Neural crest cell (in vitro differentiated cells): ENCODE results near the gene NAP1L1. TPM values are rescaled to one million over a fixed set of nuclear protein-coding genes. Genes with fewer than 3 reads are reported as not detected.

Source experiments
- DNase-seq: peaks from one replicate; pipeline ENCODE4 v3.0.0; 2021; ENCODE audit warnings: low read depth, mixed read lengths, low spot score
- H3K27ac Mint-ChIP-seq: one replicate; pipeline ENCODE4 v1.8.0; 2021; ENCODE audit warnings: mild to moderate bottlenecking, mixed read lengths; ENCODE audit not compliant: unreplicated experiment
- H3K27me3 Mint-ChIP-seq: 2 replicates; pipeline ENCODE4 v1.8.0; 2021; ENCODE audit warnings: low read depth, mild to moderate bottlenecking, mixed read lengths
- H3K36me3 Mint-ChIP-seq: 2 replicates; pipeline ENCODE4 v1.8.0; 2021; ENCODE audit warnings: low read depth, mild to moderate bottlenecking, mixed read lengths
- H3K4me1 Mint-ChIP-seq: 2 replicates; pipeline ENCODE4 v1.8.0; 2021; ENCODE audit warnings: mixed read lengths
- H3K4me3 Mint-ChIP-seq: one replicate; pipeline ENCODE4 v1.8.0; 2021; ENCODE audit warnings: mild to moderate bottlenecking, mixed read lengths
- H3K9me3 Mint-ChIP-seq: 2 replicates; pipeline ENCODE4 v1.8.0; 2021; ENCODE audit warnings: mixed read lengths
- total RNA-seq: library from RNA; stranded (reverse); gene quantifications from 2 replicates; pipeline ENCODE4 v1.2.1, GENCODE V29; 2021
- TF ChIP-seq, protein P1 (sequence below): fragments of 200-600 bp; sonication (generic); conservative IDR thresholded peaks from 2 replicates; pipeline ENCODE4 v1.5.0; 2021; ENCODE audit warnings: antibody characterized with exemption, mild to moderate bottlenecking

Gene NAP1L1
- total RNA-seq, 1 donor from 2014 or later, result 1,116 TPM

DNA sequence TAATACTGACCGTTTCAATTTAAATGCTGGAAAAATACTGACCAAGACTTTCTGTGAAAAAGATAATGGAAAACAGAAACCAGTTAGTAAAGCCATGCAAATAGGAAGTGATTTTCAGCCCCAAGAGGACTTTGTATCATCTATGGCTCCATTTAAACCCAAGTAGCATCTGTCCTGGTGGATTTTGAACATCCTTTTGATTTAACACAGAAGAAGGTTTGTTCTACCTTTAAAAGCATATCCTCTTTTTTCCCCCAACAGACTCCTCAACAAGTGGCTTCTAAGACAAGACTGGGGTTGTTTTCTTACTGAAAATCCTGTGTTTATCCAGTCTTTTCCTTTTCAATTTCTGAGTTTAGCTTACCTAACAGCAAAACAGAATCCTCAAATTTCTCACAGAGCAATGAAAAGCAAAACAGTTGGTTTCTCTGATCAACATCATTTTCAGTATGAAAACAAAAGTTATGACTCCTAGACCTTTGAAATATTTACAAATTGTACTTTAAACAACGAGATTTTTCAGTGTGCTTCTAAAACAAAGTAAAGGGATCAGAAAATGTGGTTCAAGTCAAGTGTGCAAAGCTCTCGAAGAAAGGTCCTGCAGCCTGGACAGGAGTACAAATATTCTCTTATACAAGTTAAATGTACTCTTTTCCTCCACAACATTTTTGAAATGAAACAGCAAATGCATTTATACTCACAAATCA lies 55.8 kb downstream of the NAP1L1 start:
- peaks cover 56% of the 10 kb centered on the region for H3K4me1 Mint-ChIP-seq
- H3K27me3 Mint-ChIP-seq, result peaks cover 8% of the 10 kb centered on the region
- TF ChIP-seq, protein P1, sequence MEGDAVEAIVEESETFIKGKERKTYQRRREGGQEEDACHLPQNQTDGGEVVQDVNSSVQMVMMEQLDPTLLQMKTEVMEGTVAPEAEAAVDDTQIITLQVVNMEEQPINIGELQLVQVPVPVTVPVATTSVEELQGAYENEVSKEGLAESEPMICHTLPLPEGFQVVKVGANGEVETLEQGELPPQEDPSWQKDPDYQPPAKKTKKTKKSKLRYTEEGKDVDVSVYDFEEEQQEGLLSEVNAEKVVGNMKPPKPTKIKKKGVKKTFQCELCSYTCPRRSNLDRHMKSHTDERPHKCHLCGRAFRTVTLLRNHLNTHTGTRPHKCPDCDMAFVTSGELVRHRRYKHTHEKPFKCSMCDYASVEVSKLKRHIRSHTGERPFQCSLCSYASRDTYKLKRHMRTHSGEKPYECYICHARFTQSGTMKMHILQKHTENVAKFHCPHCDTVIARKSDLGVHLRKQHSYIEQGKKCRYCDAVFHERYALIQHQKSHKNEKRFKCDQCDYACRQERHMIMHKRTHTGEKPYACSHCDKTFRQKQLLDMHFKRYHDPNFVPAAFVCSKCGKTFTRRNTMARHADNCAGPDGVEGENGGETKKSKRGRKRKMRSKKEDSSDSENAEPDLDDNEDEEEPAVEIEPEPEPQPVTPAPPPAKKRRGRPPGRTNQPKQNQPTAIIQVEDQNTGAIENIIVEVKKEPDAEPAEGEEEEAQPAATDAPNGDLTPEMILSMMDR, result no peak
- DNase-seq, result no peak
- H3K4me3 Mint-ChIP-seq, result peak overlapping the region; percentile 96
- H3K27ac Mint-ChIP-seq, result peak overlapping the region; percentile 70
- peaks cover 7% of the 10 kb centered on the region for H3K36me3 Mint-ChIP-seq
- no peaks in the 10 kb centered on the region for H3K9me3 Mint-ChIP-seq

DNA sequence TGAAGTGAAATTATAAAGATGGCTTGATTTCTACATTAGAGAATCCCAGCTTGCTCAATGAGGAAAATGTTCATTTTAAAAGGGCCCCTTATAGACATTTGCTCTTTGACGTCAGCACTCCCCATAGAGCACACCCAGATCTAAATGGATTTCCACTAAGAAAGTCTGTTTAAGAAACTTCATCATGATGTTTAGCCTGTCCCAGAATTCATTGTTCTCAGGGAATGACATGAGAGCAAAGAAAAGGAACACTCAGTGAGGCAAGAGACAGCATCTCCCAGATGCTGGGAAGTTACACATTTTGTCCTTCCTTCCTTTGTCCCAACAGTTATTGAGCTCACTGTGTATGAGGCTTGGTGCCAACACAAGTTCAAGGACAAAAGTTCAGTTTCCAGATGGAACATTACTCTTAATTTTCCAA lies 57.8 kb downstream of the NAP1L1 start:
- no peak overlapping the region for H3K27ac Mint-ChIP-seq

DNA sequence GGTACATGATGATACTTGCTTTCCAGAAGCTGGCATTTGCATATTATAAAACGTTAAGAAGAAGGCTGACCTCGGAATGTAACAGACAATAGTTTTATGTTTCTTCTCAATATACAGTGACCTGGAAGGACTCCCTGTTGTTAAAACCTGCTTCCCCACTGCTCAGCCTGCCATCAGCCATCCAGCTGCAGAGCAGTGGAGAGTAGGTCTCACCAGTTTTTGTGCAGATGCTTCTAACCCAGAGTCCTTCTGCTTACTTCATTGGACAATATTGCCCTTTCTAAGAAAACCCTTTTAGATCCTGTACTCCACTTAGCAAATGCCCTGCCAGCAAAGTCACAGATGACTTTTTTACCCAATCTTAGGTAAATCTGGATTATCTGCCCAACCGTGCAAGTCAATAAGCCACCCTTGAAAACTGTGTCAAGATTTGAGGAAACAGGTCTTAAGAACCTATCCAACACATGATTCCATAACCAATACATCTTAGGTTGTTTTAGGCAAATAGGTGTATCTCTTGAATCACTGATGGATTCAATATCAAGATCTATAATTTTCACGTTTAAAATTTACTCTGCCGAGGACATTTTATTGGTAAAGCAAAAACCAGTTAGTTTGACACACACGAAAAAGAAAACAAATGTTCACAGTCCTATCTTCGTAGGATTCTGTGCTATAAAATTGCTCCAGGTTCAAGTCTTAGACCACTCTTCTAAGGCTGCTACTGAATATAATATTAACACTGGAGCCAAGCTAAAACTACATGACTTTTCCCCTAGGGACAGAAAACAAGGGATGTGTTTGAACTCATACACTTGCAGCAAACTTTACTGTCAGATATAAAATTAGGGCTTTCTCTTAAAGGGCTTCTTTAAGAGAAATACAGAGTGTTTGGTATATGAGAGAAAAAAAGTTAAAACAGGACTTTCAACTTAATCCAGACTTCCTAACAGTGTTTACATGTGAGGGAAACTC lies 58.6 kb downstream of the NAP1L1 start:
- Mint-ChIP-seq H3K27me3 (peaks cover 5% of the 10 kb centered on the region), H3K4me1 (peaks cover 46% of the 10 kb centered on the region), H3K9me3 (no peaks in the 10 kb centered on the region), H3K36me3 (peaks cover 7% of the 10 kb centered on the region), H3K4me3 (peak overlapping the region; percentile 55), H3K27ac (no peak overlapping the region)
- no peak for DNase-seq
- TF ChIP-seq, protein P1, result no peak

More for the DNA sequence above, 57.8 kb downstream of the NAP1L1 start:
- Mint-ChIP-seq H3K9me3 (no peaks in the 10 kb centered on the region), H3K4me3 (peak overlapping the region; percentile 51), H3K4me1 (peaks cover 42% of the 10 kb centered on the region), H3K27me3 (peaks cover 5% of the 10 kb centered on the region), H3K36me3 (peaks cover 7% of the 10 kb centered on the region)
- TF ChIP-seq, protein P1, result no peak
- DNase-seq, result no peak

DNA sequence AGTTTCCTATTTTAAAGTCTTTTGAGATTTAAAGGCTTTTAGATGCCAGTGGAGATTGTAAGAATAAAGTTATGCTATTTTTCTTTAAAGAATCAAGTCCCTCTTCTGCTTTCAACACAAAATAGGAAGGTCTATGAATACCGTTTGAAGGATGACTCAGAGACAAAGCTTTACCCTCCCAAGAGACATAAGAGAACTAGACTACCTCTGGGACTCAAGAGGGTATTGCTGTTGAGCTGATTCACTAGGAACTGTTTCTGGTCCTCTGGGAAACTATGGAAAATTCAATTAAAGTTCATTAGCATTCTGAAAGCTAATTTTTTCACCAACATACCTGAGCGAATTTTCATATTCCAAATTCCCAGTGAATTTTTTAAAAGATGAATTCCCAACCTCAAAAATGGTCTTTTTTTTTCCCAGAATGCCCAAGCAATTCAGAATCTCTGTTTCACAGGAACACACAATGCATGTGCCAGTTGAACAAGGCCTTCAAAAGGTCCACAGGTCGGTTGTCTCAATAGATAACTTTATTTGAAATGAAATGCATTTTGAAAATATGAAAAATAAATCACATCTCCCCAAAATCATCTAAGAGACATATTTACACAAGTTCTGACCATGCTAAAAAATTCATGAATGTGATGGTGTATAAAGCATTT lies 59.4 kb downstream of the NAP1L1 start:
- Mint-ChIP-seq H3K36me3 (peaks cover 7% of the 10 kb centered on the region), H3K27me3 (peaks cover 5% of the 10 kb centered on the region), H3K9me3 (no peaks in the 10 kb centered on the region), H3K4me1 (peaks cover 55% of the 10 kb centered on the region), H3K27ac (no peak overlapping the region), H3K4me3 (peak overlapping the region; percentile 55)
- DNase-seq, result no peak
- TF ChIP-seq, protein P1, result no peak

DNA sequence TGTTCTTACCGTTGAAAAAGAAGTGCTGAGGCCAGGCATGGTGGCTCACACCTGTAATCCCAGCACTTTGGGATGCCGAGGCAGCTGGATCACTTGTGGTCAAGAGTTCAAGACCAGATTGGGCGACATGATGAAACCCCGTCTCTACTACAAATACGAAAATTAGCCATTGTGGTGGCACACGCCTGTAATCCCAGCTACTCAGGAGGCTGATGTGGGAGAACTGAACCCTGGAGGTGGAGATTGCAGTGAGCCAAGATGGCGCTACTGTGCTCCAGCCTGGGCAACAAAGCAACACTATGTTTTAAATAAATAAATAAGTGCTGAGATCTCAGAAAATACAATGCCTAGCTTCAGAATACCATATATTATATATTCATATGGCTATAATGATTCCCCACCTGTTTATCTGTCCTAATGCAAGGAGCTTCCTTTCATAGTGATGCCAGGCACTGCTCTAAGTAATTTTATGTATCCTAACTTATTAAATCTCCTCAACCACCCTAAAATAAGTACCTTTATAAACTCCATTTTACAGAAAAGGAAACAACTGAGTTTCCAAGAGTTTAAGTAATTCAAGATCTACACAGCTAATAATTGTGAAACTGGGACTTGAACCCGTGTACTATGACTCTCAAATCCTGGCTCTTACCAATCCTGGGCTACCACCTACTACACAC lies 60.2 kb downstream of the NAP1L1 start:
- DNase-seq, result no peak
- Mint-ChIP-seq H3K4me3 (no peak overlapping the region), H3K4me1 (peaks cover 55% of the 10 kb centered on the region), H3K36me3 (peaks cover 7% of the 10 kb centered on the region), H3K9me3 (no peaks in the 10 kb centered on the region), H3K27me3 (peaks cover 5% of the 10 kb centered on the region), H3K27ac (no peak overlapping the region)
- TF ChIP-seq, protein P1, result no peak
